GM18526 (cell line): Measurements from ENCODE around the gene LNX2.

Source experiments
- POLR2A ChIP-seq: IDR thresholded peaks from 3 replicates; pipeline ENCODE4 v1.6.1; 2011; ENCODE audit not compliant: insufficient read length; ENCODE audit errors: extremely low read depth

LNX2 gene

GRCh38 chr13:27562457-27562856 is 57.9 kb downstream of the LNX2 start:
- TF ChIP-seq POLR2A = no peak

GRCh38 chr13:27559719-27560118 is 60.6 kb downstream of the LNX2 start:
- no peak for TF ChIP-seq POLR2A

- TF ChIP-seq POLR2A = no peak
Measured at GRCh38 chr13:27556109-27556508, 64.2 kb downstream of the LNX2 start.

DNA sequence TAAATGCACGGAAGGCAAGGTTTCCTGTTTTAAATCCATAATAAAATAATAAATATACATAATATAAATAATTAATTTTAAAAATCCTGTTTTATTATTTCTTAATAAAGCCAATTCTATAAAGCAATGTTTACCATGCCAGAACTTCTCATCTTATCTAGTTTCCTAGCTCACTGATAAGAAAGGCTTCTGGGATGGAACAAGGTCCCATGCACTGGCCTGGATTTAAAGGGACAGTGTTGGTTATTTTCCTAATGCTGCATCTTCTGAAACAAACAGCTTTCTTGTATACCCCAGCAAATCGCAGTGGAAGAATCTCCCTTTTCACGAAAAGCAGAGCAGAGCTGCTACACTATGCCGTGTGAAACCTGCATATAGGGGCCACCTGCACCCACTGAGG is 68.8 kb downstream of the LNX2 start:
- no peak for TF ChIP-seq POLR2A

GRCh38 chr13:27549406-27549981 is 70.8 kb downstream of the LNX2 start:
- no peak for TF ChIP-seq POLR2A

- TF ChIP-seq POLR2A = no peak
Measured at GRCh38 chr13:27542220-27542619, 78.1 kb downstream of the LNX2 start.

DNA sequence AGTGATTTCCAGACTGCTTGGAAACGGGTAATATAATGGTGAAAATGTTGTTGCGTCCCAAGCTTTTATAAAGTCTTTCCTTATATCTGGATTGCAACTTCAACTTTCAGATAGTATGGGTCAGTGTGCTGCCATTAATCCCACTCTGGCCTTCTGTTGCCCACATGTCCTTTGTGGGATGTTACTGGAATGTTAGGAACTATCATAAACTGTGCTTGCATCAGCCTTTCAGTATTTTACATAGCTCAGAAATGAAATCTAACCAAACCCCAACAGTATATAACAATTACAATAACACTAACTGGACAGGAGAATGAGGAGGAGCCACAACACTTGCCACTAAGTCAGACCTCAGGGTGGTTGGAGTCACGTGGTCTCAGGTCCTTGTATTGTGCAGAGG is 78.9 kb downstream of the LNX2 start:
- TF ChIP-seq POLR2A = no peak

- TF ChIP-seq POLR2A = no peak
Measured at GRCh38 chr13:27536361-27537101, 83.8 kb downstream of the LNX2 start.

GRCh38 chr13:27535546-27535945 is 84.8 kb downstream of the LNX2 start:
- no peak for TF ChIP-seq POLR2A

DNA sequence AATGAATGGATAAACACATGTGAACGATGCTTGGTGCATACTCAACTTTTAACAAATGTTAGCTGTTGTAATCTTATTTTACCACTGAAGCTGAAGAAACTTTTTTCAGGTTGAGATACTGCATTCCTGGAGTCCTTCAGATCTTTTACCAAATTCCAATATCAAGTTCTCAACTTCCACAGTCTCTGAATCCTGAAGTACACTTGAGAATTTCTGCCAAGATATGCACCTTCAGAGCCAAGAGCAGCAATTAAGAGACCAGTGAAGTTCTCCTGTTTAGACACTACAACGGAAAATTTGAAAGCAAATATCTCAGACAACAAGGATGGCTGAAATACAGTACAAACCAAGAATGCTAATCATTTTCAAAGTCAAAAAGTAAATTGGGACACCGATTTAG is 85.3 kb downstream of the LNX2 start:
- TF ChIP-seq POLR2A = no peak

DNA sequence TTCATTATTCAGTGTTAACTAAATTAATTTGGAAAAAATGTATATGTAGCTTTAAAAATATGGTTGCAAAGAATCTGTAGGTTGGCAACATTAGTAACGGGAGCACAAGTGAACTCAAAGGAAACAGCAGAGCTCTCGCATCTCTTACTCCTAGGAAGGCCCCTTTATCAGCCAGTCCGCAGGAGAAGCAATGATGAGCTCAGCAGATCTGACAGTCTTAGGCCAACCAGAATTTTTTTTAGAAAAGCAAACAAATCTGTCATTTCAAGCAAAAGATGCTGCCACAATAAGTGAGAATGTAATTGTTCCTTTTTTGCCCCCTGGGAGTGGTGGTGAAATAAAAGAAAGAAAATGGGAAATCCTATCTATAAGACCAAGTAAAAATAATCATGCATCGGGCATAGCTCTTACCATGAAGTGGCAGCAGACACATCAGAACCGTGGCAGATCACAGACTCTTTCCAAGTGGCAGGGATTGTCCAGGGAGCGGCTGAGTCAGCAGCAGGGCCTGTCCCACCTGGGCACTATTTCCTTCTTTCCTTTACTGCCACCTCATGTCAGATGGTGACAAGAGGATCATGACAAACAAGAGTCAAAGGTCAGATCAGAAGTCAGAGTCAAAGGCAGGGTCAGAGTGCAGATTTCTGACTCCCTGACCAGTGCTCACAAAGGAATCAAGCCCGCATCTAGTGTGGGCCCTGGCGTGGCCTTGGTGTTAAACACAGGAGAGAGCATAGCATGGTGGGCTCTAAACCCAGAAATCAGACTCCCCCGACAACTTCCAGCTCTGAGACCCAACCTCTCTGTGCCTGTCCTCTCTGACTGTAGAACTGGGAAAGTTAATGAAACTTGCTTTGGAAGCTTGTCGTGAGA is 86.0 kb downstream of the LNX2 start:
- no peak for TF ChIP-seq POLR2A

- TF ChIP-seq POLR2A = no peak
Measured at GRCh38 chr13:27533155-27533643, 87.1 kb downstream of the LNX2 start.

GRCh38 chr13:27528908-27529307 is 91.4 kb downstream of the LNX2 start:
- TF ChIP-seq POLR2A = no peak

DNA sequence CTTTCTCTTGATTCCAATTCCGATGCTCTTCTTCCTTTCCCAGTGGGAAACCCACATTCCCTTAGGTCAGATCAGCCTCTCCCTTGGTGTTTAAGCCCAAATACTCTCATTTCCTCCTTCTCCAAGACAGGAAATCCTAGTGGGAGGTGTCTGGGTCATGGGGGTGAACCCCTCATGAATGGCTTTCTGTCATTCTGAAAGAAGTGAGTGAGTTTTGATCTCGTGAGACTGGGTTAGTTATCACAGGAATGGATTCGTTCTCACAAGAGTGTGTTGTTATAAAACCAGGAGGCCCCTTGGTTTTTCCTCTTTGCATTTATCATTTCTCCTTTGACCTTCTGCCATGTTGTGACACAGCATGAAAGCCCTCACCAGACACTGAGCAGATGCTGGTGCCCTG is 93.8 kb downstream of the LNX2 start:
- TF ChIP-seq POLR2A = no peak

DNA sequence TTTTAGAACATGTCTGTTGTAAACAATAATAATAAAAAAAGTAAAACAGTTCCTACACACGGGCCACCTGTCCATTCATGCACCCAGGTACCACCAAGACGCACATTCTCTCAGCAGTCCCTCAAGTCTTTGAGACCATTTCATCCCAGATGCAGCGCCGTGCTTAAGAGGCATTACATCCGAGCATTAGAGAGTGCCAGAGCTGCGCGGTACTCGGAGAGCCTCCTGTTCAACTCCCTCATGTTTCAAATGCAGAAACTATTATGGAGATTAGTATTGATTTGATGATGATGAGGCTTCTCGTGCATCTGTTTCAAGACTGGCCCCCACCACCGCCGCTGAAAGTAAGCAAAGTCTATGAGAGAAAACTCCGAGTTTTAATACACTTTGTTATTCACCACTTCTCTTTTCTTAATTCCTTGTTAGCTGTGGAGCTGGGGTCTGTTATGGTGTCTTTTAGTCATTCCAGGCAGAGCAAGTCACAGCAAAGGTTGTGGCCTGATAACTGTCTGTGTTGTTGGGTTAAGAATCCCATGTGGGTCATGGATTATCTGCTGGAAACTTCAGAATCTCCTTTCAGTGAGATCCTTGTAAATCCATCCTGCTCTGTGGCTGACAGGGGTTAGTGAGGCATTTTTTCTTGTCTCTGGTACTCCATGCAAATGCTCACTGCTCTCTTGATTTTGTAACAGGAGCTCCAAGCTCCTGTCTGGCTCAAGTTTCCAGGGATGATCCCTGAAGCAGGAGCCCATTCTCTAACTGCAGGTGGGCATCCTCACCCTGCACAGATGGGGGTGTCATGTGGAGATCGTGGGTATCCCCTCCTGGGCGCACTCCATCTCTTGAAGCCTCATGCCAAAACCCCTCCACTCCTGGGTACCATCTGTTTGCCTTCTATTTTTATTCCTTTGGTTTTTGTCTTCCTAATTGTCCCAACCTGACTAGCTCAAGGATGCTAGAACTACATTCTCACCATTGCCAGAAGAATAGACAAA is 95.1 kb downstream of the LNX2 start:
- TF ChIP-seq POLR2A = no peak
